Measurements from ENCODE around the gene SENP5.

DNA sequence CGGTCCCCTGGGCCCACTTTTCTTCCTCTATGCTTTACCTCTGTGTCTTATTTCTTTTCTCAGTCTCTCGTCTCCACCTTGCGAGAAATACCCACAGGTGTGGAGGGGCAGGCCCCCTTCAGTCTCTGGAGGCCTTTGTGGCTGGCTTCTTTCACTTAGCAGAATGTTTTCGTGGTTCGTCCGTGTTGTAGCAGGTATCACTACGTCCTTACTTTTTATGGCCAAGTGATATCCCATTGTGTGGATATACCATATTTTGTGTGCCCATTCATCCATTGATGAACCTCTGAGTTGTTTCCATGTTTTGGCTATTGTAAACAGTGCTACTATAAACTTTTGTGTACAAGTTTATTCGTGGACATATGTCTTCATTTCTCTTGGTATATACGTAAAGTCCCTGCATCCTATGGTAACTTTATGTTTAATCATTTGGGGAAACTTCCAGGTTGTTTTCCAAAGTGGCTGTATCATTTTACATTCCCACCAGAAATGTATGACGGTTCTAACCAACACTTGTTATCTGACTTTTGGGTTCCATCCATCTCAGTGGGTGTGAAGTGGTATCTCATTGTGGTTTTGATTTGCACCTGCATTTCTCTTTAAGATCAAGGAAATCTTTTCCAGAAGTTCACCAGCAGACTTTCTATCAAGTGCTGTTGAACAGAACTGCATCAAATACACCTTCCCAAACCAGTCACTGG is 95.4 kb downstream of the SENP5 start:
- TF ChIP-seq, protein P1, sequence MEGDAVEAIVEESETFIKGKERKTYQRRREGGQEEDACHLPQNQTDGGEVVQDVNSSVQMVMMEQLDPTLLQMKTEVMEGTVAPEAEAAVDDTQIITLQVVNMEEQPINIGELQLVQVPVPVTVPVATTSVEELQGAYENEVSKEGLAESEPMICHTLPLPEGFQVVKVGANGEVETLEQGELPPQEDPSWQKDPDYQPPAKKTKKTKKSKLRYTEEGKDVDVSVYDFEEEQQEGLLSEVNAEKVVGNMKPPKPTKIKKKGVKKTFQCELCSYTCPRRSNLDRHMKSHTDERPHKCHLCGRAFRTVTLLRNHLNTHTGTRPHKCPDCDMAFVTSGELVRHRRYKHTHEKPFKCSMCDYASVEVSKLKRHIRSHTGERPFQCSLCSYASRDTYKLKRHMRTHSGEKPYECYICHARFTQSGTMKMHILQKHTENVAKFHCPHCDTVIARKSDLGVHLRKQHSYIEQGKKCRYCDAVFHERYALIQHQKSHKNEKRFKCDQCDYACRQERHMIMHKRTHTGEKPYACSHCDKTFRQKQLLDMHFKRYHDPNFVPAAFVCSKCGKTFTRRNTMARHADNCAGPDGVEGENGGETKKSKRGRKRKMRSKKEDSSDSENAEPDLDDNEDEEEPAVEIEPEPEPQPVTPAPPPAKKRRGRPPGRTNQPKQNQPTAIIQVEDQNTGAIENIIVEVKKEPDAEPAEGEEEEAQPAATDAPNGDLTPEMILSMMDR (IDR thresholded peaks at IDR 0.05; ENCODE audit: borderline replicate concordance, extremely low read depth, low read length, poor library complexity, severe bottlenecking): no peak
- no peak for TF ChIP-seq EZH2 (IDR thresholded peaks at IDR 0.05; ENCODE audit: borderline replicate concordance, low read depth, low read length, severe bottlenecking)

Data from DND-41 (cell line).